Natural killer cell treated with Interleukin-12 subunit alpha and Interleukin-12 subunit beta and Interleukin-15 and Interleukin-18, amount 100 ng/mL, for 72 hours (primary cell): Measurements from ENCODE around the gene JMJD8. TPM values are rescaled to one million over a fixed set of nuclear protein-coding genes. Genes with fewer than 3 reads are reported as not detected.
A peak's percentile ranks its signal among the peaks of the same experiment; 100 is the strongest.

ENCODE experiments used
- ATAC-seq, 2 donors: fragments of 150-1000 bp; cut with Tn5 transposase in 1 of 2; sonication (Bioruptor Pico), chemical (Tn5 transposase) in 1 of 2; 2 replicates each; pipeline ENCODE4 v1.10.0; 2021
- DNase-seq: peaks from one replicate; pipeline ENCODE4 v3.0.0; 2022; ENCODE audit warnings: low spot score
- H3K27ac Mint-ChIP-seq, 2 donors: 1 replicate in 1 of 2; 2 replicates in 1 of 2; pipeline ENCODE4 v1.8.0; 2022; ENCODE audit warnings: mixed read lengths in 2 of 2, mild to moderate bottlenecking in 1 of 2, moderate library complexity in 1 of 2
- H3K27me3 Mint-ChIP-seq, 2 donors: 1 replicate in 1 of 2; 2 replicates in 1 of 2; pipeline ENCODE4 v1.8.0; 2022; ENCODE audit warnings: mixed read lengths in 2 of 2
- H3K36me3 Mint-ChIP-seq: one replicate; pipeline ENCODE4 v1.8.0; 2022; ENCODE audit warnings: mixed read lengths
- H3K4me1 Mint-ChIP-seq, 2 donors: 1 replicate in 1 of 2; 2 replicates in 1 of 2; pipeline ENCODE4 v1.8.0; 2022; ENCODE audit warnings: low read depth in 2 of 2, mixed read lengths in 2 of 2, mild to moderate bottlenecking in 1 of 2
- H3K4me3 Mint-ChIP-seq: one replicate; pipeline ENCODE4 v1.8.0; 2022; ENCODE audit warnings: mixed read lengths
- H3K9me3 Mint-ChIP-seq: 2 replicates; pipeline ENCODE4 v1.8.0; 2022; ENCODE audit warnings: mixed read lengths
- total RNA-seq, 2 donors: library from RNA; stranded (reverse); gene quantifications; one replicate each; pipeline ENCODE4 v1.2.3, GENCODE V29; 2022

The JMJD8 gene
- total RNA-seq, 2 donors from 2014 or later, result 31.2 to 53.4 TPM

- peak overlapping the region in 1 of 2 donors; percentile 78 for H3K27ac Mint-ChIP-seq
- peak overlapping the region; percentile 75 for H3K4me3 Mint-ChIP-seq
- no peaks in the 10 kb centered on the region for H3K36me3 Mint-ChIP-seq
- DNase-seq (no peak), ATAC-seq (no peak)
- no peaks in the 10 kb centered on the region for H3K9me3 Mint-ChIP-seq
- peaks cover 0 to 3% of the 10 kb centered on the region in 2 donors for H3K4me1 Mint-ChIP-seq
- H3K27me3 Mint-ChIP-seq, result no peaks in the 10 kb centered on the region
These were observed 16.9 kb downstream of the JMJD8 start for GRCh38 chr16:667113-667779.

GRCh38 chr16:666572-666971, 17.6 kb downstream of the JMJD8 start:
- no peak overlapping the region for H3K27ac Mint-ChIP-seq
- no peaks in the 10 kb centered on the region for H3K27me3 Mint-ChIP-seq
- ATAC-seq, result no peak
- no peak for DNase-seq
- H3K4me1 Mint-ChIP-seq, result peaks cover 0 to 3% of the 10 kb centered on the region in 2 donors
- H3K36me3 Mint-ChIP-seq, result no peaks in the 10 kb centered on the region
- no peak overlapping the region for H3K4me3 Mint-ChIP-seq
- no peaks in the 10 kb centered on the region for H3K9me3 Mint-ChIP-seq

- H3K4me3 Mint-ChIP-seq, result no peak overlapping the region
- H3K9me3 Mint-ChIP-seq, result no peaks in the 10 kb centered on the region
- ATAC-seq (no peak), DNase-seq (no peak)
- H3K4me1 Mint-ChIP-seq, result peaks cover 6 to 8% of the 10 kb centered on the region in 2 donors
- no peak overlapping the region for H3K27ac Mint-ChIP-seq
- no peaks in the 10 kb centered on the region for H3K36me3 Mint-ChIP-seq
- no peaks in the 10 kb centered on the region for H3K27me3 Mint-ChIP-seq
These were observed 21.5 kb downstream of the JMJD8 start for GRCh38 chr16:662597-662996.

GRCh38 chr16:662095-662494, 22.0 kb downstream of the JMJD8 start:
- no peaks in the 10 kb centered on the region for H3K36me3 Mint-ChIP-seq
- H3K4me1 Mint-ChIP-seq, result peaks cover 6 to 8% of the 10 kb centered on the region in 2 donors
- DNase-seq, result no peak
- ATAC-seq, result no peak
- no peaks in the 10 kb centered on the region for H3K27me3 Mint-ChIP-seq
- no peaks in the 10 kb centered on the region for H3K9me3 Mint-ChIP-seq
- no peak overlapping the region for H3K27ac Mint-ChIP-seq
- H3K4me3 Mint-ChIP-seq, result no peak overlapping the region

GRCh38 chr16:661184-661821, 22.8 kb downstream of the JMJD8 start:
- no peaks in the 10 kb centered on the region for H3K27me3 Mint-ChIP-seq
- H3K4me1 Mint-ChIP-seq, result peaks cover 6 to 8% of the 10 kb centered on the region in 2 donors
- H3K9me3 Mint-ChIP-seq, result no peaks in the 10 kb centered on the region
- no peak overlapping the region for H3K4me3 Mint-ChIP-seq
- H3K27ac Mint-ChIP-seq, result no peak overlapping the region
- ATAC-seq, result no peak
- no peaks in the 10 kb centered on the region for H3K36me3 Mint-ChIP-seq
- DNase-seq, result no peak

GRCh38 chr16:660459-661183, 23.5 kb downstream of the JMJD8 start:
- Mint-ChIP-seq H3K9me3 (no peaks in the 10 kb centered on the region), H3K27me3 (no peaks in the 10 kb centered on the region), H3K4me3 (peak overlapping the region; percentile 15), H3K27ac (no peak overlapping the region), H3K4me1 (peaks cover 6 to 8% of the 10 kb centered on the region in 2 donors), H3K36me3 (no peaks in the 10 kb centered on the region)
- DNase-seq (peak; percentile 85), ATAC-seq (peak; percentile 85 to 93)

GRCh38 chr16:660132-660458, 24.0 kb downstream of the JMJD8 start:
- no peak for ATAC-seq
- no peaks in the 10 kb centered on the region for H3K27me3 Mint-ChIP-seq

GRCh38 chr16:659618-660017, 24.5 kb downstream of the JMJD8 start:
- Mint-ChIP-seq H3K9me3 (no peaks in the 10 kb centered on the region), H3K36me3 (no peaks in the 10 kb centered on the region), H3K4me1 (peaks cover 6 to 8% of the 10 kb centered on the region in 2 donors), H3K27me3 (no peaks in the 10 kb centered on the region), H3K27ac (no peak overlapping the region), H3K4me3 (no peak overlapping the region)
- ATAC-seq, result no peak
- no peak for DNase-seq

More at GRCh38 chr16:660132-660458, 24.0 kb downstream of the JMJD8 start:
- H3K27ac Mint-ChIP-seq, result no peak overlapping the region
- DNase-seq, result no peak
- no peak overlapping the region for H3K4me3 Mint-ChIP-seq
- H3K4me1 Mint-ChIP-seq, result peaks cover 6 to 8% of the 10 kb centered on the region in 2 donors
- H3K9me3 Mint-ChIP-seq, result no peaks in the 10 kb centered on the region
- no peaks in the 10 kb centered on the region for H3K36me3 Mint-ChIP-seq

GRCh38 chr16:658679-659571, 25.2 kb downstream of the JMJD8 start:
- no peak for DNase-seq
- H3K36me3 Mint-ChIP-seq, result no peaks in the 10 kb centered on the region
- no peaks in the 10 kb centered on the region for H3K9me3 Mint-ChIP-seq
- H3K27me3 Mint-ChIP-seq, result no peaks in the 10 kb centered on the region
- no peak overlapping the region for H3K27ac Mint-ChIP-seq
- ATAC-seq, result no peak
- peaks cover 6 to 8% of the 10 kb centered on the region in 2 donors for H3K4me1 Mint-ChIP-seq
- H3K4me3 Mint-ChIP-seq, result no peak overlapping the region

- H3K27ac Mint-ChIP-seq, result no peak overlapping the region
- H3K4me1 Mint-ChIP-seq, result peaks cover 6 to 8% of the 10 kb centered on the region in 2 donors
- no peaks in the 10 kb centered on the region for H3K36me3 Mint-ChIP-seq
- DNase-seq (no peak), ATAC-seq (no peak)
- H3K27me3 Mint-ChIP-seq, result no peaks in the 10 kb centered on the region
- H3K4me3 Mint-ChIP-seq, result no peak overlapping the region
- no peaks in the 10 kb centered on the region for H3K9me3 Mint-ChIP-seq
These were observed 26.6 kb downstream of the JMJD8 start for GRCh38 chr16:657487-657886.

GRCh38 chr16:654034-654433, 30.1 kb downstream of the JMJD8 start:
- Mint-ChIP-seq H3K4me1 (peaks cover 0 to 2% of the 10 kb centered on the region in 2 donors), H3K27ac (no peak overlapping the region), H3K9me3 (no peaks in the 10 kb centered on the region), H3K4me3 (no peak overlapping the region), H3K27me3 (no peaks in the 10 kb centered on the region), H3K36me3 (no peaks in the 10 kb centered on the region)
- DNase-seq, result no peak
- ATAC-seq, result no peak

GRCh38 chr16:652454-653305, 31.5 kb downstream of the JMJD8 start:
- Mint-ChIP-seq H3K27ac (no peak overlapping the region), H3K36me3 (no peaks in the 10 kb centered on the region), H3K27me3 (no peaks in the 10 kb centered on the region), H3K4me3 (no peak overlapping the region), H3K4me1 (peaks cover 0 to 2% of the 10 kb centered on the region in 2 donors), H3K9me3 (no peaks in the 10 kb centered on the region)
- no peak for ATAC-seq
- DNase-seq, result no peak

- Mint-ChIP-seq H3K9me3 (no peaks in the 10 kb centered on the region), H3K27me3 (no peaks in the 10 kb centered on the region), H3K36me3 (no peaks in the 10 kb centered on the region), H3K4me1 (peaks cover 0 to 2% of the 10 kb centered on the region in 2 donors), H3K4me3 (no peak overlapping the region), H3K27ac (no peak overlapping the region)
- DNase-seq (no peak), ATAC-seq (no peak)
These were observed 32.3 kb downstream of the JMJD8 start for GRCh38 chr16:651844-652243.
